Measurements from ENCODE around the gene GAB2.
A peak's percentile ranks its signal among the peaks of the same experiment; 100 is the strongest.

Gene GAB2

GRCh38 chr11:78415338-78415737, 2.3 kb downstream of the GAB2 start:
- H3K4me3 ChIP-seq (replicated peaks in 1 of 2; ENCODE audit: low read depth in 2 of 2, low read length in 2 of 2), result no peak overlapping the region
- DNase-seq (ENCODE audit: low read depth in 2 of 2), result no peak
- TF ChIP-seq CTCF (IDR thresholded peaks at IDR 0.05; ENCODE audit: low read depth, low read length), result no peak

- DNase-seq (ENCODE audit: low read depth in 2 of 2), result peak; percentile 37 to 49
- TF ChIP-seq CTCF (IDR thresholded peaks at IDR 0.05; ENCODE audit: low read depth, low read length), result peak; percentile 47
- no peak overlapping the region for H3K4me3 ChIP-seq (replicated peaks in 1 of 2; ENCODE audit: low read depth in 2 of 2, low read length in 2 of 2)
Observed at GRCh38 chr11:78414321-78415051, 3.1 kb downstream of the GAB2 start.

GRCh38 chr11:78408619-78409018, 9.0 kb downstream of the GAB2 start:
- H3K4me3 ChIP-seq (replicated peaks in 1 of 2; ENCODE audit: low read depth in 2 of 2, low read length in 2 of 2), result no peak overlapping the region
- DNase-seq (ENCODE audit: low read depth in 2 of 2), result no peak
- no peak for TF ChIP-seq CTCF (IDR thresholded peaks at IDR 0.05; ENCODE audit: low read depth, low read length)

- DNase-seq (ENCODE audit: low read depth in 2 of 2), result peak in 1 of 2 donors; percentile 23
Observed at GRCh38 chr11:78406568-78407196, 10.9 kb downstream of the GAB2 start.

GRCh38 chr11:78405805-78406204, 11.8 kb downstream of the GAB2 start:
- no peak for TF ChIP-seq CTCF (IDR thresholded peaks at IDR 0.05; ENCODE audit: low read depth, low read length)
- DNase-seq (ENCODE audit: low read depth in 2 of 2), result no peak
- no peak overlapping the region for H3K4me3 ChIP-seq (replicated peaks in 1 of 2; ENCODE audit: low read depth in 2 of 2, low read length in 2 of 2)

More at GRCh38 chr11:78406568-78407196, 10.9 kb downstream of the GAB2 start:
- no peak for TF ChIP-seq CTCF (IDR thresholded peaks at IDR 0.05; ENCODE audit: low read depth, low read length)
- H3K4me3 ChIP-seq (replicated peaks in 1 of 2; ENCODE audit: low read depth in 2 of 2, low read length in 2 of 2), result no peak overlapping the region

GRCh38 chr11:78403781-78404180, 13.8 kb downstream of the GAB2 start:
- no peak overlapping the region for H3K4me3 ChIP-seq (replicated peaks in 1 of 2; ENCODE audit: low read depth in 2 of 2, low read length in 2 of 2)
- peak in 1 of 2 donors; percentile 42 for DNase-seq (ENCODE audit: low read depth in 2 of 2)
- no peak for TF ChIP-seq CTCF (IDR thresholded peaks at IDR 0.05; ENCODE audit: low read depth, low read length)

All from cardiac fibroblast (primary cell).